GM19238 (cell line): Measurements from ENCODE around the gene KLHL29.

Experiments
- DNase-seq: peaks from one replicate; pipeline ENCODE4 v3.0.0; 2011; ENCODE audit warnings: low spot score; ENCODE audit not compliant: insufficient read length

KLHL29 gene

DNA sequence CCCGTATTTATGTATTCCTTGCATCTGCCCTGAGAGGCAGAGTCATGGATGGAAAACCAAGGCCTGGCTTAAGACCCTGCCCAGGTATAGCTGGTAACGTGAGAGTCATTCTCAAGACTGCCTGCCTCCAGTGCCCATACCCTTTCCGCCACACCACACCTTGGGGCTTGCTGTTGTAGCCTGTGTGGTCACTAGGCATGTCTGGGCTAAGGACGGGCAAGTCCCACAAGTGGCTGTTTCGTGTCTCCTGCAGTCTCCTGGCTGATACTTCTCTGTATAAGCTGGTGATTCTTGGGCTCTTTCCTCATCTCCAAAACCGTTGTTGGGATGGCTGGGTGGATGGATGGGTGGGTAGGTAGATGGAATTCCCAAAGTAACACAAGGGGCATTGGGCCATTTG, 269.8 kb downstream of the KLHL29 start:
- no peak for DNase-seq

DNA sequence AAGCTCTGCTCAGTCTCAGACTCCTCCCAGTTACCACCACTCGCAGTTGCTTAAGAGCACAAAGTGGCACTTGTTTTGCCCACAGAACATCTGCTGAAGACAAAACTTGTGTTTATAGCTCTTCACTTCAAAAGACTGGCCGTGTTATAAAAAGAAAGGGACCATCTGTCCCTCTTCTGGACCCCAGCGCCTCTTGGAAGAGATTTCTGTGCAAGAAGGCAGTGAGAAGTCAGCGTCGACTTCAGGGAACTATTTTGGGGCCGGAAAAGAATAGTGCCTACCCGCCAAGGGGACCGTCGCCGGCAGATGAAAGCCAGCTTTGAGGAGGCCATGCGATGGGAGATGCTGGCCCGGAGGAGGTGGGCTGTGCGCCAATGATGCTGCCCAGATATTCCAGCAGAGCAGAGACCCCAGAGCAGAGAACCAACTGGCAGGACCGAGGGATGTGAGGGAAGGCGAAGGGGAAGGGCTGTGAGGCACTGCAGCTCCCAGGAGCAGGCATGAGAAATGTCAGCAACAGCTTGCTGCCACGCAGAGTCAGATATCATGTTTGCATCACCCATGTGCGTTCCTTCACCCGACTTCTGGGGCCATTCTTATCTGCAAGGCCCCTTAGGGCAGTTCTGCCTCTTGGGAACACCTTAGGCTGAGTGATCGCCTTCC, 271.1 kb downstream of the KLHL29 start:
- DNase-seq = no peak

DNA sequence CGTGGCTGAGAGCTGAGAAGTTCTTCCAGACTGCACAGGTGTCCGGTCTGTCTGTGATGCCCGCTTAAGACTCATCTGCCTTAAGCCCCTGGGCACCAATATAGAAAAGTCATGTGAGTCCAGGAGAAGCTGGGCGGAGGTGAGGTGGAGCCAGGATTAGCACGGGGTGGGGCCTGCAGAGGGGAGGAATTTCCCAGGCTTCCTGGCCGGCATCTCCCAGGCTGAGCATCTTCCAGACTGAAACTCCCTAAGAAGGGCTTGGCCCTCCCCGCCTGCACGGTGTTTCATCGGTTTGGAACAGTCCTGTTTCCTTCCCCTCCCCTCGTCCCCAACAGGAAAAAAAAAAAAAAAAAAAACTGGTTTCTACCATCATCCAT, 271.6 kb downstream of the KLHL29 start:
- no peak for DNase-seq

DNA sequence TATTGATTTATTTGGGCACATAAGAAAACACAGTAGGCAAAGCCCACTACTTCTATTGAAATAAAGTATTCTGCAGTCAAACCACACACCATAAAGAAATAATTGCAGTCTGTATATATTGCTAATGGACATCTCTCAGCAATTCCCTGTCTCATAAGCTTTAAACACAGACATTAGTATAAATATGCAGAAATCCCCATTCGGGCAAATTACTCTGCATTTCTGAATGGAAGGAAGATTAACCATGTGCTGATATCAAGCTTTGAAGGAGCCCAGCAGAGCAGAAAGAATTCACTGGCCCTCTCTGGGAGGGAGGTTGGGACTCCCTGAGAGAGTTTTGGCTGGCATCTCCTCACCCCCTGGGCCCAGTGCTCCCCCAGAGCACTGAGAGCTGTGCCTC, 272.4 kb downstream of the KLHL29 start:
- no peak for DNase-seq

DNA sequence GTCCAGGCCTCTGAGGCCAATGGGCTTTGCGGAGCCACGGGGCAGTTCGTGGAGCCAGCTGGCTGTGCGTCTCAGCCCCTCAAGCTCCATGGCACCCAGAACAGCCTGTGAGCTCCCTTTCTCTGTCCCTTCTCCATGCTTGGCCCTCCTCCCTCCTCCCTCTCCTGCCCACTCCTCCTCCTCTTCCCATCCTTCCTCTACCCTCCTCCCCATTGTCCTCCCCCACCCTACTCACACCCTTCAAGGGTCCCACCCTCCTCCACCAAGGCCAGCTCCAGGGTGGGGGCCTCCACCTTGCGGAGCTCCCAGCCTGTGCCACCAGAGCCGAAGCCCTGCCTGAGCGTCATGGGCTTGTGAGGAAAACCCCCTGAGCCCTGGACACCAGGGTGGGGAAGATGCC, 273.0 kb downstream of the KLHL29 start:
- no peak for DNase-seq

DNA sequence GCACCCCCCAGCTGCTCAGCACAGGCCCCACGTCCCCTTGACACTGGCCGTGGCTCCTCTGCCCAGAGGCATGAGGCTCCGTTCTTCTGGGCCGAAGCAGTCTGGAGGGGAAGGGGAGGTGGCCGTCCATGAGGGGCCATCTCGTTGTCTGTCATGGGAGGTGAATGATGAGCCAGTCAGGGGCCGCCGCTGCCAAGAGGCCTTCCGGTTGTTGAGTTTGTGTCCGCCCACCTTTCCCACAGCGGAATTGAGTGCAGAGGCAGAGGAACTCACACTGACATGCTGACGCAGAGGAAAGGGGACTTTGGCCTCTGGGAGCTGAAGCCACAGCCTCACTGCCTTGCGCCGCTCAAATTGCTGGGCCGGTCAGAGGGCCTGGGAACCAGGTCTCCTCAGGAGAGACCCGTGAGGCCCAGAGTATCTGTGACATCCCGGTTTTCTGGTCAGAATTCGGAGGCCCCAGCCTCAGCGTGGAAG, 273.5 kb downstream of the KLHL29 start:
- DNase-seq = no peak

DNA sequence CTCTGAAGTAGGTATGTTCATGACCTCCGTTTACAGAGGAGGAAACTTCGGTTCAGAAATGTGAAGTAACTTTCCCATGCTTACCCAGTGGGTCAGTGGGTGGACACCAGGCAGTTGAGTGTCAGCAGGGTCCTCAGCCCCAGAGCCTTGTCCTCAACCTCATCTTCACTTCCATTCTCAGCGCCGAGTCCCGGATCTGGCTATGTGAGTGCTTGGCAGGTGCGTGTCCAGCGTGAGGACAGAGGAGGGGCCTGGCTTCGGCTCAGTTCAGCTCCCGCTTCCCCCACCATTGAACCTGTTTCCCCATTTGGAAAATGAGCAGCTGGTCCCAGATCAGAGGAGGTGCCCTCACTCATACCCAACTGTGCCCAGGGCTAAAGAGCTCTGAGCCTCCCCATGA, 274.3 kb downstream of the KLHL29 start:
- DNase-seq = no peak

DNA sequence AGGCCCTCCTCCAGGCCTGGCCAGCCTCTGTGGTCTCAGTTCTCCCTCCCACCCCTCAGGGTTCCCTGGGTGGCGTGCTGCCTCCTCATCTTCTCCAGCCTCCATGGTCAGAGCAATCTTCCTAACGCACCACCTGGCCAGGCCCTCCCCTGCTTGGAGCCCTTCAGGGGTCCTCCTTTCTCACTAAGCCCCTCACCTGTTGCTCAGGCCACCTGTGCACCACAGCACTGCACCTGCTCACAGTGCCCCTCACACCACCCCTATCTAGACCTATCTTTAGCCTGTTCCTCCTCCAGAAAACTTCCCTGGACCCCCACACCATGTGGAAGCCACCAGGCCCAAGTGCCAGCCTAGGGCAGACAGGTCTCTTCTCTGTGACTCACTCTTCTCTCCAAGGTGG, 274.8 kb downstream of the KLHL29 start:
- DNase-seq = no peak

DNA sequence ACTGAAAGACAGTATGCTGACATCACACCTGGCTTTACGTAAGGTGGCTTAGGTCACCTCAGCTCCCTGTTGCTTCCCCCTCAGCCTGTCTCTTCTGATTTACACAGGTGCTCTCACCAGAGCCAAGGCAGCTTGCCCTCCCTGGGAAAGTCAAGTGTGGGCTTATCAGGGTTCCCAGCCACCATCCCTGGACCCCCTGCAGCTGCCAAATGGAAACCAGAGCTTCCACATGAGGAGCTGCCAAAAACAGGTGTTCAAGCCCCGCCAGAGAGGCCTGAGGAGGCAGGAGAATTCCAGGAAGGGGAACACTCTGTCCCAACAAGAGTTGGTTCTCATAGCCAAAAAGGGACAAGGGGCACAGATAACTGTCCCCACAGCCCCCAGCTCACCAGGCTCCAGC, 275.3 kb downstream of the KLHL29 start:
- no peak for DNase-seq

DNA sequence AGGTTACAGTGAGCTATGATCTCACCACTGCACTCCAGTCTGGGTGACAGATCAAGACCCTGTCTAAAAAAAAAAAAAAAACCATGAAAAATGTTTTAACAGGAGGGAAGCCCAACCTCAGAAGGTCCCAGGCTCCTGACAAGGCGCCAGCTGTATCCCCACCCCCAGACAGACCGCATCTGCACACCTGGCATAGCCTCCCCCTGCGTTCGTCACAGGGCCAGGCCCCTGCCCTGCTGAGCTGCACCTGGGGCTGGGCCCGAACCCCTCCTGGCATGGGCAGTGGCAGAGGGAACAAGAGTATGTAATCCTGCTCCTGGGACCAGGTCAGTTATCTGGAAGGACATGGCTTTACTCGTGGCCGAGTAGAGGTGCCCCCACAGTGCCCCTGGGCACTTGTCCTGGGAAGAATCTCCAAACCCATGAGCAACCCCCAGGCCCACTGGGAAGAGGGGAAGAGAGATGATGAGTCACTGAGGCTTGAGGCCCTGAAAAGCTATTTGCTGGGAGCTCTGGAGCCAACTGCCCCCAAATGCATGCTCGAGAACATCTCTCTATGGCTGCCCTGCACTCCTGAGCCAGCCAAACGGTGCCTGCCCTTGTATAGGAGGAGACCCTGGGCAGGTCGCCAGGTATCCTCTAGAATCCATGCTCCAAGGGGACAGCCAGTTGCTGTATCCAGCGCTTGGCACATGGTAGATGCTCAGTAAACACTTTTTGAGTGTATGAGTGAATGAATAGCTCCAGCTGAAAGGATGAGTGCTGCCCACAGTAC, 276.5 kb downstream of the KLHL29 start:
- no peak for DNase-seq

DNA sequence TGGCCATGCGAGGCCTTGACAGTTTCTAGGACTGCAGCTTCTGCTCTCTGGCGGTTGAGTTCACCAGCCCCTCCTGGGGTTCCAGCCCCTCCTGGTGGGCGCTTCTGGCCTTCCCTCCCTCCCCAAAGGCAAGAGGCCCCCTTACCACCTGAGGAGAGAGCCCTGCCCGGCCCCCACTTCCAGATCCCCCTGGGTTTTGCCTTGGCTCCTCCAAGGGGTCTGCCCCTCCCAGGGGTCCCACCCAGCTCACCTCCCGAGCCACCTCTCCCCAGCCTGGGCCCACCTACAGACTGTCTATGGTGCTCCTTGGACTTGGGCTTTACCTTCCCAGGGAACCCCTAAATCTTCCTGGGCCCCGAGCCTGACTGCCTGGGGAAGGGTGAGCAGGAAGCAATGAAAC, 277.5 kb downstream of the KLHL29 start:
- no peak for DNase-seq

DNA sequence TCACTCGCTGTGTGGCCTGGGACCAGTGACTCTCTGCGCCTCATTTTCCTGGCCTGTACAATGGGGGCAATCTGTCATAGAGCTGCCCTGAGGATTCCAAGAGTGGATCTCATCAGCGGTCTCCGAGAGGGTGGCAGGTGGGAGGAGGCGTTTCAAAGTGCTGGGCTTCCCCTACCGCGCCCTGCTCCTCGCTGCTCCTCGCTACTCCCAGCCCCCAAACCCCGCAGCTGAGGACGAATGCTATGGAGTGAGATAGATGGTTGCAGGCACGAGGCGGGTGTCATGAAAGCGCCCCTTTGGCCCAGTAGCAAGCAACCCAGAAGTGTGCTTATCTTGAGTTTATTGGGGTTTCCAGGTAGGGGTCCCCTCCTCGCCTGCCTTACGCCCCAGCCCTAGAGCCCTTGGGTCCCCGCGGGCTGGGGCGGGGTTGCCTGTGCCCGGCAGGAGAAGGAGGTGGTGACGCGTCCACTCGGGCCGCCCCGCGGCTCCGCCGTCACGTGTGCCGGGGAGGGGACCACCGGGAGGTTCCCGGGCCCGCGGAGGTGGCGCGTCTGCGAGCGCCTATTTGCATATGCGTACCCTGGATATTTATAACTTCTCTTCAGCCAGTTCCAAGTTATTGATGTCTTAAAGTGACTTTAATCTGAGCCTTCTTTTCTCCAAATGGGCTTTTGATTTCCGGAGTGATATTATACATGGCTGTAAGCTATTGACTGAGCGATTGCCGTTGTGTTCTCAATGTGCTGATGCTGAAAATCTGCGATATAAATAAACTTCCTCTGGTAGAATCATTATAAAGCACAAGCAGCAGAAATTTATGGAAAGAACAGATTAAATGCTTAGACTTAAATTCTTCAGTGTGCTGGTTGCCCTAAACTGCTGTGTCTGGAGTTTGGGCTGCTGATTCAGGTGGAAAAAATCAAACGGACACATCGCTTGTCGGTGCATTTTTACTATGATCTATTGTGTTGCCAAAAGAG, 278.3 kb downstream of the KLHL29 start:
- no peak for DNase-seq

DNA sequence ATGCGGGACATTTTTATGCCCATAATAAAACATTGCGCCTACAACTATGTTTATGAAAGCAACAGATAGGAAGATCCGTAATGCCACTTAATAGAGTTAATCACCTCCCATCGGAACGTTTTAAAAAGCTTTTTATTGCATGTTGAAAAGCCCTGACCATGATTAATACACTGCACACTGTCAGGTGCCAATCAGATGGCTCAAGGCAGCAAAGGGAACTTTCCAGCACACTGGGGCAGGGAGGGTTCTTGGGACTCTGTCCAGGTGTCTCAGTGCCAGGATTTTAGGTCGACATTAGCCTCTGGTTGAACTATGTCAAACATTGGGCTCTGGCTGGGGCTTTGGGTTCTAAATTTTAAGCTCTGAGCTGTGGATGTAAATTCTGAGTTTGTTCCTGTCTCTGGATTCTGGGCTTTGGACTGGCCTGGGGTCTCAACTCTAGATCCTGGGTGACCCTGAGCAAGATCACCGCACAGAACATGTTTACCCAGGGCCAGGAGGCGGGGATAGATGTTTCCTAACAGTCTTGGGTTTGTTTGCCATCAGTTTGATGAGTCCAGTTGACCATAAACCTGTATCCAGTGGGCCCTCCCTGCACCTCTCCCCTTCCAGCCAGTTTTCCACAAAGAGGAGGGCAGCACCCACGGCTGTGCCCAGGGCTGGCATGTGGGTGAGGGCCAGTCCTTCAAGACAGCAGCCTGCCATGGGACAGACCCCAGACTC, 279.2 kb downstream of the KLHL29 start:
- no peak for DNase-seq

DNA sequence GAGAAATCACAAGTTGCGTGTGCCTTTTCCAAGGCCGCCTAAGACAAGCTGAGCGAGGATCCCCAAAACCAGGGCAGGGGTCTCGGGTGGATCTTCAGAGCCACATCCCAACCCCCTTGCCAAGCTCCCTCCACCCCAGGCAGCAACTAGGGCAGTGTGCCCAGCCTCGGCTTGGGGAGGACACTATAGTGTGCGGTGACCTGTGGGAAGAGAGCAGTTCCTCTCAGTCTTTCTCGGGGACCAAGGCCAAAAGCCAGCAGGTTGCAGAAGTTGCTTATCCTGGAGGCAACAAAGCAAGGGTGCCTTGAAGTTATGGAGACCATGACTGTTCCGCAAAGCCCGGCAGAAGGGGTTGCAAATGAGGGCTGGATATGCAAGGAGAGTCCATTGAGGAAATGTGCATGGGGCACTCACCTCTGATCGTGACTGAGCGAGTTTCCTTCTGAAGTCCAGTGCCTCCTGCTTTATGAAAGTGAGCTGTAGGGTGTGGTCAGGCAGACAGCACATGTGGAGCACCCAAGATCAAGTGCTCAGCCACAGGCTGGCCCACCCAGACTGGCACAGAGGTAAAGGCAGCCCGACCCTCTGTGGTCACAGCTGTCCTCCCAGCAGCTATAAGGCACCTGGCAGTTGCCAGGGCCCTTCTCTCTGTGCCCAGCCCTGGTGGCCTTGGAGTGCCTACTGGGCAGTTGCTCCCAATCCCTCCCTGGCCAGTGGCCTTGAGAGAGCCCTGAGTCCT, 281.4 kb downstream of the KLHL29 start:
- DNase-seq = no peak

DNA sequence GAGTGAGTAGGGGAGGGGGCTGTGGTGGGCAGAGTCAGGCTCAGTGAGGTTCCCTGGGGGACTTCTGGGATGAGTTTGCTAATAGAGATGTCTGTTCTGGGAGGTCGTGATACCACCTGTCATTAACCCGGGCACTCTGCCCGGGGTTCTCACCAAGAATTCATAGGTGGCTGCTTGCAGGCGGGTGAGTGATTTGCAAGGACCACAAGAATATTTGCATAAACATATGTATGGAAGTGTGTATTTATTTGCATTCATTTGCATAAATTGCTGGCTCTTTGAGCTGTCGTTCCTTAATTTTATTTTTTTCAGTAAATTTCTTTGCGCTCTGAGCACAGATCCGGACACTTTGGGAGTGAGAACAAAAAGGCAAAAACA, 282.0 kb downstream of the KLHL29 start:
- DNase-seq = no peak

DNA sequence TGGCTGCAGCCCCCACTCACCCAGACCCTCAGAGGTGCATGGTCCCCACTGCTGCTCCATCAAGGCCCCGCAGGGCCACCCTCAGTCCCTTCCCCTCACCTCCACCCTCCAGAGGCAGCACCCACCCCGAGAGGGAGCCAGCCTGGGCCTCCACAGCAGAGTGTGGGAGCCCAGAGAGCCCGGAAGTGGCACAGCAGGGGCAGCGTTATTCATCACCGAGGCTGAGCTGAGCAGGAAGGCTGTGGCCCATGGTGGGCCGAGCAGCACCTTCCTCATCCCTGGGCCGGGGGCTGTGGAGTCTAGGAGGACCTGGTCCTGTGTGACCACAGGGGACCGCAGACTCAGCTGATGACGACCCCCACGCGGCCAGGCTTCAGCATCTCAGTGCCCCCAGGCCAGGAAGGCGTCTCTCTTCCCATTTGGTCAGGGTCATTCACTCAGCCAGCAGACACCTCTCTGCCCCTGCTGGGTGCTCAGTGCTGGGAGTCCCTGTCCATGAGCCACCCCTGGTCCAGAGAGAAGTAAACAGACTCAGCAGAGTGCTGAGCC, 283.9 kb downstream of the KLHL29 start:
- DNase-seq = no peak

DNA sequence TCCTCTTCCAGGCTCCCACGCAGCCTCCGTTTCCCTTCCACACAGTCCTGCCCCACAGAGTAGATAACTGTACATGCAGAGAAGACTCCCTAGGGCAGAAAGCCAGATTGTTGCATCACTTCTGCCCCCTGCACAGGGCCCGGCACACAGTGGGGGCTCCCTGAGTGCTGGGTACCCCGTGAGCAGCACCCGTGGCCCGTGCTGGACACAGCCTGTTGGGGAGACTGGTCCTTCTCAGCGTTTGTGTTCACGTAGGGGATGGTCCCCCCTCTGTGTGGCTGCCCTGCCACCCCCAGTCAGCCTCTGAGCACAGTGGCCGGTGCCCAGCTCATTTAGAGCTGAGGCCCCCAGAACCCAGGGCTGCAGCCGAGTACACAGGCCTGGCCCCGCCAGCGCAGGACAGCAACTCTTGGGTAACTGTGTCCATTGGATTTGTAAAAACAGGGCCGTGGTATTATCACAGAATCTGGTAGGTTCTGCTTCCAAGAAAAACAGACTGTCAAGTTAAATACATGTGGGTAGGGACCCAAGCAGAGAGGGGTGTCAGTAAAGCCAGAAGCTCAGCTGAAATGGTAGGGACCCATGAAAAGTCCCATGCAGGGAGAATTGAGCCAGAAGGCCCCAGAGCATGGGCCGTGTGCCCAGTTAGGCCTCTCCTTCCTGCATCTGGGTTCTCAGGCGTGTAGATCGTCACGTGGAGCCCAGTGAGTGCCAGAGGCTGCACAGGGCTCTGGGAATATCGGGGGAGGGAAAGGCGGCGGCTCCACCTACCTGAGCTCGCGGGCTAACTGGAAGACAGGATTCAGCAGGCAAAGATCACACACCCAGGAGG, 284.6 kb downstream of the KLHL29 start:
- no peak for DNase-seq

DNA sequence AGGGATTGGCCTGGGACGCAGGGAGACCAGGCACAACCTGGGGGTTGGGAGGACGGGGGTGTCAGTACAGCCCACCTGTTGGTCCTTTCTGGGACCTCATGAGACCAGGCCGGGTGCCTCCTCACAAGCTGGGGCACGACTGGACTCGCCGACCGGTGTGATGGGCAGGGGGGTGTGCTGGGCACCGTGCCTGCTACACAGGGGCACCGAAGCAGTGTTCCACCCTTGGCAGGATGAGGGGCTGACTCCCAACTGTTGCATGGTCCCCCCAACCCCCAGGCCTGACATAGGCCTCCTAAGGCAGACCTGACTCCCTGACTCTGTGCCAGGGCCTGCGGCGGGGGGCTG, 285.2 kb downstream of the KLHL29 start:
- no peak for DNase-seq

DNA sequence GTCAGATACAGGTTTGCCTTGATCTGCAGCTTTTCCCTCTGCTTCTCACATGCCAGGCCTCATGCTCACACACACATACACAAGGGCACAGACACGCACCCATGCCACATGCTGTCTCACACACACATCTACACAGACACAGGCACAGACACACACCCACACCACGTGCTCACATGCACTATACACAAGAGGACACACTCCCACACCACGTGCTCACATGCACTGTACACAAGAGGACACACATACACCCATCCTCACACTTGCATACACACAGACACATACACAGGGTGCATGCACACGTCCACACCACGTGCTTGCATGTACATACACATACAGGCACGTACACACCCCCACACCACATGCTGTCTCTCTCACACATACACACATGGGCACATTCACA, 288.1 kb downstream of the KLHL29 start:
- DNase-seq = no peak
